ACHN (cell line): ENCODE results near the gene CYP27C1.
"Not testable (repeated sequence)": the region's sequence is repeated elsewhere in the genome, so short reads cannot be mapped to it uniquely, and the experiment has no call there.

Source experiments
- DNase-seq: peaks from one replicate; pipeline ENCODE4 v3.0.0-alpha.2; 2015
- in situ Hi-C: cut with HindIII; loops from 2 replicates; pipeline ENCODE4 v1.10.0; 2017; ENCODE audit warnings: low sequenced_read_pairs, low pct_ligation_motif_present, low pct_unique_long_range_greater_than_20kb

The CYP27C1 gene

GRCh38 chr2:127177617-127178263 is 42.4 kb downstream of the CYP27C1 start:
- in situ Hi-C loops: no loop called here
- DNase-seq: no peak

DNA sequence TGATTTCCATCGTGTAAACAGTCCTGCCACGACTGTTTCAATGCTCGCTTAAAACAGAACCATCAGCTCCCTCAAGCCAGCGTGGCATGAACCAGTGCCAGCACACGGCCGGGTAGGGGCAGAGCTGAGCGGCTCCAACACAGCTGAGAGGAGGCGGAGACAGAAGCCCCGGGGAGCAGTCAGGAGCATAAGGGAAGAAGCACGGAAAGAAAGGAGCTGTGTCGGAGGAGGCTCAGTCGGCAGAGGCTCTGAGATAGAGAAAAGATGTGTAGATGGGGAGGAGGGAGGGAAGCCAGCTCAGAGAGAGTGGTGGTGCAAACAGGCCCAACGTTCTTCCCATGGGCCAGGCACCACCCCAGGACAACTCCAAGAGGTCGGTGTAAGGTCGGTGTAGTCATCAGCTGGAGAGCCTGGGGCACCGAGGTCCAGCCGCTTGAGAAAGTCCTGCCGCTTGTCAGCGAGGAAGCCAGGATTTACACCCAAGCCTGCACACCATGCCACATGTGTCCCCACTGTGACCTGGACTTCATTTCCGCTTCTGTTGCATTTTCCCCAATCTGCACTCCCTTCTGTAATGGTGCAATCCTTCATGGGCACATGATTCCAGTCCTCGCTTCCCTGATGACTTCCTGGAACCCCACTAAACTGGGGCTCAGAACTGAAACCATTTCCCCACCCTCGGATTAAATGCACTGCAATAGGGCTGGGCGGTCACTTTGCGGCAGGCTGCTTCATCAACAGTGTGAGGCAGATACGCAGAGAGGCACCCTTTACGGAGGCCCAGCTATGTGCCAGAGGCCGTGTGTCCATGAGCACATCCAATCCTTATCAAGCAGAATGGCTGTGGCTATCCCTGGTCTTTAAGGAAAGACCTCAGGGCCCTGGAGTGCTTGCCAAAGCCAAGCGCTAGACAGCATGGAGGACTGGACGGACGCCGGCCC is 43.5 kb downstream of the CYP27C1 start:
- DNase-seq: no peak
- in situ Hi-C loops: no loop called here

DNA sequence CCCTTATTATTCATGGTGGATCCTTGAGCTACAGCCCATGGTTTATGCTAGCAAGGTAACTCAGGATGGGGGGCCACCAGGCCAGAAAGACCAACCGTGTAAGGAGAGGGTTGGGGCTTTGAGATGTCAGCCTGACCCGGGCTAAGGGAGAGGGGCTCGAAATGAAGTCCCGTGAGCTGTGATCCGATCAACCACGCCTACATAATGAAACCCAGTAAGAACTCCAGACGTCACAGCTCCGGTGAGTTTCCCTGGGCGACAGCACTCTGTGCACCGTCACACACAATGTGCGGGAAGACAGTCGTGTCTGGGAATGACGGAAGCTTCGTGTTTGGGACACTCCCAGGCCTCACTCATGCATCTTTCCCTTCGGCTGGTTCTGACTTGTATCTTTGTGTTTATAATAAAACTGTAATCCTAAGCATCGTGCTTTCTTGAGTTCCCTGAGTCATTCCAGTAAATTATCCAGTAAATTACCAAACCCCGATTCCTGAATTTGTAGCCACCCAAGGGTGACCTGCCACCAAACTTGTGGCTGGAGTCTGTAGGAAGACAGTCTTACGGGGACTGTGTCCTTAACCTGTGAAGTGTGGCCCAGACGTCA is 44.2 kb downstream of the CYP27C1 start:
- in situ Hi-C loops: no loop called here

DNA sequence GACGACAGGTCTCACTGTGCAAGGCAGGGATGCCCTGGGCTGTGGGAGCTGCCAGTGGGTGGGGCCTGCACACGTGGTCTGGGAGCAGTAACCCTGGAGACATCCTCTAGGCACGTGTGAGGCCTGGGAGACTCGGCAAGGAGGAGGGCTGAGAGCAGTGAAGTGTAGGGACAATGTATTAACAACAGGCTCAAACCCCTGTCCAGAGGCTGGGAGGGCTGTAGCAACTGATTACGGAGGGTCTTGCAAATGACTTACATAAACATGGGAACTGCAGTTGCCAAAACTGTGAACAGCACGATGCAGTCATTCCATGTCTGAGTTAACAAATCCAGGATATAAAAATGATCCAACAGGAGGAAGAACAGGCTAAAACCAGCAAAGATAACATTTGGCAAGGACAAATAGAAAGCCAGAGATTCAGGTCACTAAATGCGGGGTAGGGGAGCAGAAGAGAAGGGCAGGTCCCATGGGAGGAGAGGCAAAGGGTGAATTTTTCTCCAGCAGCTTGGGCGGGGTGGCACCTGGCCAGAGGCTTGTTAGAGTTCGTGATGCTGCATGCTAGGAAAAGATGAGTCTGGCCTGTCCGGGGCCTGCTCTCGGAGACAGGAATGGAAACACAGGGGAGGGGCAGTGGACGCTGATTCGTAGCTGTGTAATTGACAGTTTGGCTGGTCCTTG is 44.9 kb downstream of the CYP27C1 start:
- in situ Hi-C loops: no loop called here
- no peak for DNase-seq

More for the DNA sequence above, 44.2 kb downstream of the CYP27C1 start:
- DNase-seq: no peak

DNA sequence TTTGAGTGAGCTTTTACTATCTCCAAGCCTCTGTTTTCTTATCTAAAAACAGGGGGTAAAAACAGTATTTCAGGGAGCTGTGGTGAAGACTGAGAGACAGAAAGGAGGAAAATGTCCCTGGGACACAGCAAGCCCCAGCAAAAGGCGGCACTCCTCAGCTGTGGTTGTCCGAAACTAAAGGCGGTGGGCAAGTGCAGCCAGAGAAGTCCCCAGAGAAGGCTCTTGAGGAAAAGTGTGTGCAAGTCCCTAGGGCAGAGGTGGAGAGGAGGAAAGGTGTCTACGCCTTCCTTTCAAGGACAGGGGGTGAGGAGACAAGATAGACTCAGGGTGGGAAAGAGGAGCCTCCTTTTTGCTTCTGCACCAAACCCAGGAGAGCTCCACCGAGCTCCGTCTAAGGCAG is 45.5 kb downstream of the CYP27C1 start:
- DNase-seq: no peak
- in situ Hi-C loops: no loop called here

- peak; percentile 57 for DNase-seq
- in situ Hi-C loops: no loop called here
Measured at GRCh38 chr2:127174136-127174535, 46.0 kb downstream of the CYP27C1 start.

DNA sequence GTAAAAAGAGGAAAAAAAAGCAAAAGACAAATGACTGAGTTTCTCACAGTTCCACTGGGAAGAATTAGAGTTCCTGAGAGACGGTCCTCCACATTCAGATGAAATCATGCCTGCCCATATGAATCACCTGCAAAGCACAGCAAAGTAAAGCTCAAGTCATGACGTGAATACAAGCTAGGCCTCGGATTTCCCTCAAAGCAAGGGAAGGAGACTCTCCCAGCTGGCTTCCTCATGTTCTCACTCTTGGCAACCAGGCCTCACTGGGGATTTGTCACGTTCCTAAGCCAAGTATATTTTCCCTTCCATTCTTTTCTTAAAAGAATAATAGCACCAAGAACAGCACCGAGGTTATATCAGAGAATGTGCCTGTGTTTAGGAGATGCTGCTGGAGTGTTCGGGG is 47.0 kb downstream of the CYP27C1 start:
- DNase-seq: no peak
- in situ Hi-C loops: no loop called here

GRCh38 chr2:127172306-127172705 is 47.8 kb downstream of the CYP27C1 start:
- DNase-seq: no peak
- in situ Hi-C loops: no loop called here

DNA sequence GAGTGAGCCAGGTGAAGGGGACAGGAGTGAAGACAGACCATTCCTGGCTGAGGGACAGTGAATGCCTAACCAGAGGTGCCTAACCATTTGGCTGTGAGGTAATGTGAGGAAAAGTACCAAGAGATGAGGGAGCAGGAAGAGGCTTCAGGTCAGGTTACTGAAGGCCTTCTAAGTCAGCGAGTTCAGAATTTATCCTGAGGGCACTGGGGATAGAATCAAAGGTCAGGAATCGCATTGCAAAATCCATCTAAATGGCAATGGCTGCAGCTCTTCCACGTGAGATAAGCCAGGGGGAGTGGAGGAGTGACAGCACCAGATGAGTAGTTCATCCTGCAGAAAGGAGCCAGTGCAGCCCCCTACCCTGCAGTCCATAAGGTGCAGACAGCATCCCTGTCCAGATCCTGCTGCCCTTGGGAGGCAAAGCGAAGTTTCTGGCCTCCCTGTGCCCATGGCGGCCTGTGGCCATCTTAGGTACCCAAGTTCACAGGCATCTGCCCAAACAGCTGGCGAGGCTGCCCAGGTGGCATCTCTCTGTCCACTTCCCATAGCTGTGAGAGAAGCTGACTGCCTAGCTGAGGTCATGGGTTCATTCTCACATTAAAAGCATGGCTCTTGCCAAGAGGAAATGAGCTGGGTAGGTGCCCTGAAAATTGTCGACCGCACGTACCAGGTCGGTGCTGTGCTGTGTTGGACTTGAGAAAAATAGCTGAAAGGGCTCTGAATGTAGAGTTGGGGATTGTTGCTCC is 49.5 kb downstream of the CYP27C1 start:
- DNase-seq: no peak
- in situ Hi-C loops: no loop called here

- DNase-seq: no peak
Measured at GRCh38 chr2:127170021-127170420, 50.1 kb downstream of the CYP27C1 start.

GRCh38 chr2:127169066-127169660 is 50.9 kb downstream of the CYP27C1 start:
- no peak for DNase-seq
- in situ Hi-C loops: no loop called here

More at GRCh38 chr2:127170021-127170420, 50.1 kb downstream of the CYP27C1 start:
- in situ Hi-C loops: no loop called here

- in situ Hi-C loops: no loop called here
- no peak for DNase-seq
Measured at GRCh38 chr2:127166231-127166860, 53.8 kb downstream of the CYP27C1 start.

DNA sequence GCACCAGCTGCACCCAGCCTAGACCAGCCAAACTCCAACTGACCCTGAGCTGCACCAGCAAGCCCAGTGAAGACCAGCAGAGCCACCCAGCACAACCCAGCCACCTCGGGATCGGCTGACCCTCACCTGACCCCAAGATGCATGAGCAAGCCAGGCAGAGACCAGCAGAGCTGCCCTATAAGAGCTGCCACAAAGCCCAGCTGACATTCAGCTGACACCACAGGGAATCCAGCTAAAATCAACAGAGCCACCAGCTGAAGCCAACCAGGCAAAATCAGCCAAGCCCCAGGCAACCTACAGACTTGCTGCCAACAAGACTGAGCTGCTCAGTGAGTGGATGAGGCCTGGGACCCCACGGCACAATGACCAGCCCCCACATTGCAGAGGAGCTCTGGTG is 54.6 kb downstream of the CYP27C1 start:
- in situ Hi-C loops: no loop called here
- no peak for DNase-seq

GRCh38 chr2:127164761-127165538 is 55.1 kb downstream of the CYP27C1 start:
- in situ Hi-C loops: no loop called here
- no peak for DNase-seq

DNA sequence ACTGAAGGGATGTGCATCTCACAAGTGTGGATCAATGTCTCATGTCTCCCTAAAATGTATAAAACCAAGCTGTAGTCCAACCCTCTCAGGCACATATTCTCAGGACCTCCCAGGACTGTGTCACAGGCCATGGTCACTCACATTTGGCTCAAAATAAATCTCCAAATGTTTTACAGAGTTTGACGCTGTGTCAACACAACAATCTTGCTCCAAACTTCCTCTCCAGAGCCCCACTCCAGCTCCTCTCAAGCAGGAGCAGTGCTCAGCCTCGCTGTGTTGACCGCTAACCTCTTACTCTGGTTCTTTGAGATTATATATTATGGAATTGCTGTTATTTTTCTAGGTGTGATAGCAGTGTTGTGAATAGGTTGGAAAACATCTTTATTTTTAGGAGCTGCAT is 56.2 kb downstream of the CYP27C1 start:
- in situ Hi-C loops: no loop called here
- no peak for DNase-seq

DNA sequence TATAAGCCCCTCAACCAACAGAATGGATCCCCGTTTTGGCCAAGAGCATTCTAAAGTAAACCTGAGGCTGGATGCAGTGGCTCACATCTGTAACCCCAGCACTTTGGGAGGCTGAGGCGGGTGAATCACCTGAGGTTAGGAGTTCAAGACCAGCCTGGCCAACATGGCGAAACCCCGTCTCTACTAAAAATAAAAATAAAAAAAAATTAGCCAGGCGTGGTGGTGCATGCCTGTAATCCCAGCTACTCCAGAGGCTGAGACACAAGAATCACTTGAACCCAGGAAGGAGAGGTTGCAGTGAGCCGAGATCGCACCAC is 57.1 kb downstream of the CYP27C1 start:
- DNase-seq, in situ Hi-C loops: not testable (repeated sequence)
